22Rv1 (cell line): ENCODE measurements around the gene NFXL1.

Experiments
- ZFX ChIP-seq: fragments of 450-650 bp; IDR thresholded peaks from 2 replicates; pipeline ENCODE4 v1.6.1; 2017; ENCODE audit warnings: antibody characterized with exemption, borderline replicate concordance
- TF ChIP-seq, protein P1 (sequence below): fragments of 450-650 bp; IDR thresholded peaks from 2 replicates; pipeline ENCODE4 v1.5.1; 2017; ENCODE audit warnings: mild to moderate bottlenecking

DNA sequence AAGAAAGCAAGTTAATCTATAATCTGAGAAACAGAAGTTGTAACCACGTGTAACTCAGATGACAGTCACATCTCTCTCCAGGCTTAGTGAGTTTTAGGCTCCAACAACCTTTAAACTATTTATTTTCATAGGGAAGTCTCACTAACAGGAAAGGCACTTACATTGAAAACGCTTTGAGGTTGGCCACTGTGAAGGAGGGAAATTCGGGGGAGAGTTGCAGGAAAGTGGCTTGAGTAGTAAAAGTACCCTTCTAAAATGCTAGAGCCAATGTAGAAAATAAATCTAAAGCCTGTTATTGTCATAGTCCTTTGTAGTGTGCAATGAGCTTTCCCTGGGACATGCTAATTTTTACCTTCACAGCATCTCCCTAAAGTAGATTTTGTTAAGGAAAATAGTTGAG, 995 bp upstream of the NFXL1 start:
- TF ChIP-seq, protein P1, sequence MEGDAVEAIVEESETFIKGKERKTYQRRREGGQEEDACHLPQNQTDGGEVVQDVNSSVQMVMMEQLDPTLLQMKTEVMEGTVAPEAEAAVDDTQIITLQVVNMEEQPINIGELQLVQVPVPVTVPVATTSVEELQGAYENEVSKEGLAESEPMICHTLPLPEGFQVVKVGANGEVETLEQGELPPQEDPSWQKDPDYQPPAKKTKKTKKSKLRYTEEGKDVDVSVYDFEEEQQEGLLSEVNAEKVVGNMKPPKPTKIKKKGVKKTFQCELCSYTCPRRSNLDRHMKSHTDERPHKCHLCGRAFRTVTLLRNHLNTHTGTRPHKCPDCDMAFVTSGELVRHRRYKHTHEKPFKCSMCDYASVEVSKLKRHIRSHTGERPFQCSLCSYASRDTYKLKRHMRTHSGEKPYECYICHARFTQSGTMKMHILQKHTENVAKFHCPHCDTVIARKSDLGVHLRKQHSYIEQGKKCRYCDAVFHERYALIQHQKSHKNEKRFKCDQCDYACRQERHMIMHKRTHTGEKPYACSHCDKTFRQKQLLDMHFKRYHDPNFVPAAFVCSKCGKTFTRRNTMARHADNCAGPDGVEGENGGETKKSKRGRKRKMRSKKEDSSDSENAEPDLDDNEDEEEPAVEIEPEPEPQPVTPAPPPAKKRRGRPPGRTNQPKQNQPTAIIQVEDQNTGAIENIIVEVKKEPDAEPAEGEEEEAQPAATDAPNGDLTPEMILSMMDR: no peak
- no peak for TF ChIP-seq ZFX
